SK-N-SH (cell line): ENCODE measurements around the gene EPHB2. TPM values are rescaled to one million over a fixed set of nuclear protein-coding genes. Genes with fewer than 3 reads are reported as not detected.

ENCODE experiments used
- CTCF ChIA-PET: fragments of 300-600, 350-600 bp; formaldehyde crosslinking; extraction: SDS; loops from one replicate; lab custom pipeline; 2021; lab: Yijun Ruan, JAX
- POLR2A ChIA-PET: fragments of 350-600 bp; sonication (Branson Sonifier 250); formaldehyde crosslinking; extraction: SDS; loops from one replicate; lab custom pipeline; 2020; ENCODE audit warnings: antibody characterized with exemption, inconsistent platforms; lab: Yijun Ruan, JAX
- DNase-seq: peaks from one replicate; pipeline ENCODE4 v3.0.0; 2012
- H2AFZ ChIP-seq: fragments of 200-600 bp; sonication (generic); 2 replicates; pipeline ENCODE4 v1.8.1; 2016; ENCODE audit warnings: antibody characterized with exemption, mild to moderate bottlenecking, low read depth
- H3F3A ChIP-seq: fragments of 200-600 bp; sonication (generic); replicated peaks from 2 replicates; pipeline ENCODE3; 2016; ENCODE audit warnings: antibody characterized with exemption, mild to moderate bottlenecking; ENCODE audit not compliant: insufficient read depth
- H3K27ac ChIP-seq, 2 experiments: fragments of 200-500 bp in 1 of 2; fragments of 200-600 bp in 1 of 2; sonication (Bioruptor generic) in 1 of 2; sonication (generic), shearing (Covaris generic) in 1 of 2; 2 replicates each; pipeline versions ENCODE4 v1.5.1 to v1.6.1; 2014 to 2016; ENCODE audit warnings: low read depth in 2 of 2, inconsistent platforms in 1 of 2, low read length in 1 of 2, mild to moderate bottlenecking in 1 of 2, mixed read lengths in 1 of 2
- H3K27me3 ChIP-seq: fragments of 200-600 bp; sonication (generic), shearing (Covaris generic); 2 replicates; pipeline ENCODE4 v1.6.1; 2016; ENCODE audit warnings: mixed run types; ENCODE audit not compliant: insufficient read depth
- H3K36me3 ChIP-seq, 2 experiments: fragments of 200-500 bp in 1 of 2; fragments of 200-600 bp in 1 of 2; sonication (Bioruptor generic) in 1 of 2; sonication (generic) in 1 of 2; replicated peaks in 1 of 2; 2 replicates each; pipeline versions ENCODE3 to v1.5.1; 2014 to 2016; ENCODE audit warnings: low read length in 1 of 2, mild to moderate bottlenecking in 1 of 2; ENCODE audit not compliant: insufficient read depth in 2 of 2, control insufficient read depth in 1 of 2
- H3K4me1 ChIP-seq, 2 experiments: fragments of 200-500 bp in 1 of 2; fragments of 200-600 bp in 1 of 2; sonication (Bioruptor generic) in 1 of 2; sonication (generic), shearing (Covaris generic) in 1 of 2; 2 replicates each; pipeline versions ENCODE4 v1.5.1 to v1.6.1; 2014 to 2016; ENCODE audit warnings: low read depth in 1 of 2, low read length in 1 of 2, mixed run types in 1 of 2; ENCODE audit not compliant: insufficient read depth in 2 of 2, control insufficient read depth in 1 of 2
- H3K4me2 ChIP-seq: fragments of 200-600 bp; sonication (generic), shearing (Covaris generic); 2 replicates; pipeline ENCODE4 v1.6.1; 2017; ENCODE audit warnings: mixed run types
- H3K4me3 ChIP-seq, 2 experiments: fragments of 200-500 bp in 1 of 2; fragments of 200-600 bp in 1 of 2; sonication (Bioruptor generic) in 1 of 2; sonication (generic), shearing (Covaris generic) in 1 of 2; 2 replicates each; pipeline versions ENCODE4 v1.5.1 to v1.8.1; 2014 to 2016; ENCODE audit warnings: low read depth in 2 of 2, inconsistent platforms in 1 of 2, low read length in 1 of 2, mild to moderate bottlenecking in 1 of 2, mixed read lengths in 1 of 2, moderate library complexity in 1 of 2
- H3K79me2 ChIP-seq: fragments of 200-600 bp; sonication (generic); 2 replicates; pipeline ENCODE4 v1.8.1; 2017; ENCODE audit warnings: mild to moderate bottlenecking; ENCODE audit not compliant: insufficient read depth
- H3K9ac ChIP-seq: fragments of 200-600 bp; sonication (generic); 2 replicates; pipeline ENCODE4 v1.6.1; 2017; ENCODE audit warnings: mixed run types
- H3K9me2 ChIP-seq: fragments of 200-600 bp; sonication (generic); 2 replicates; pipeline ENCODE4 v1.6.1; 2017; ENCODE audit warnings: mixed run types
- H3K9me3 ChIP-seq: fragments of 200-600 bp; sonication (generic); 2 replicates; pipeline ENCODE4 v1.6.1; 2017; ENCODE audit warnings: mixed run types, mild to moderate bottlenecking, moderate library complexity
- H4K20me1 ChIP-seq: fragments of 200-600 bp; sonication (generic); 2 replicates; pipeline ENCODE4 v1.6.1; 2017; ENCODE audit warnings: mild to moderate bottlenecking, mixed run types; ENCODE audit not compliant: insufficient read depth
- CHD2 ChIP-seq: fragments of 150-350 bp; IDR thresholded peaks from 2 replicates; pipeline ENCODE4 v1.6.1; 2018; ENCODE audit warnings: low read length; ENCODE audit not compliant: partially characterized antibody
- ELF1 ChIP-seq: IDR thresholded peaks from 2 replicates; pipeline ENCODE4 v1.4.0; 2012
- EP300 ChIP-seq, 2 experiments: IDR thresholded peaks; 2 replicates each; pipeline versions ENCODE4 v1.4.0 to v1.6.1; 2012; ENCODE audit warnings: borderline replicate concordance in 1 of 2, low read depth in 1 of 2, low read length in 1 of 2
- FOXJ3 ChIP-seq: sonication (generic); formaldehyde crosslinking; IDR thresholded peaks from 2 replicates; pipeline ENCODE4 v1.5.1; 2020; ENCODE audit warnings: mild to moderate bottlenecking, missing genetic modification reagents
- FOXM1 ChIP-seq: IDR thresholded peaks from 2 replicates; pipeline ENCODE4 v1.4.0; 2012; ENCODE audit warnings: low read depth, mild to moderate bottlenecking
- IRF3 ChIP-seq: fragments of 150-350 bp; IDR thresholded peaks from 2 replicates; pipeline ENCODE4 v1.6.1; 2016; ENCODE audit warnings: mild to moderate bottlenecking, low read depth, low read length
- MAX ChIP-seq: IDR thresholded peaks from 2 replicates; pipeline ENCODE4 v1.4.0; 2012; ENCODE audit warnings: low read depth
- MEF2A ChIP-seq: IDR thresholded peaks from 2 replicates; pipeline ENCODE4 v1.4.0; 2012; ENCODE audit warnings: low read depth, borderline replicate concordance
- POLR2AphosphoS5 ChIP-seq: IDR thresholded peaks from 2 replicates; pipeline ENCODE4 v1.6.1; 2012; ENCODE audit warnings: low read depth, low read length
- REST ChIP-seq: IDR thresholded peaks from 2 replicates; pipeline ENCODE4 v1.6.1; 2012; ENCODE audit warnings: mild to moderate bottlenecking, low read depth, low read length, moderate library complexity
- RXRA ChIP-seq: IDR thresholded peaks from 2 replicates; pipeline ENCODE4 v1.4.0; 2012; ENCODE audit warnings: low read depth, mild to moderate bottlenecking, borderline replicate concordance
- SMC3 ChIP-seq: IDR thresholded peaks from 2 replicates; pipeline ENCODE4 v1.6.1; 2012; ENCODE audit warnings: low read depth, low read length, improper control_type of control experiment
- TAF1 ChIP-seq: IDR thresholded peaks from 2 replicates; pipeline ENCODE4 v1.6.1; 2012; ENCODE audit warnings: low read depth, mild to moderate bottlenecking, low read length, moderate library complexity, borderline replicate concordance
- YY1 ChIP-seq: IDR thresholded peaks from 2 replicates; pipeline ENCODE4 v1.4.0; 2012; ENCODE audit warnings: low read depth, mild to moderate bottlenecking
- WGBS: methylation state at CpG from one replicate; pipeline ENCODE4 v1.1.6; 2017; ENCODE audit warnings: low lambda C conversion rate; 5-methylcytosine and 5-hydroxymethylcytosine counted together
- polyA plus RNA-seq, 3 experiments: library from polyadenylated mRNA; depleted of rRNA; stranded (reverse); fragments of >200 nt; gene quantifications; 2 replicates each; pipeline ENCODE4 v1.2.3, GENCODE V29; 2012
- TF ChIP-seq, protein P1 (sequence below): IDR thresholded peaks from 2 replicates; pipeline ENCODE4 v1.4.0; 2012; ENCODE audit warnings: low read depth, borderline replicate concordance
- TF ChIP-seq, protein P2 (sequence below): fragments of 200-600 bp; sonication (generic); IDR thresholded peaks from 2 replicates; pipeline ENCODE4 v1.6.1; 2017; ENCODE audit warnings: antibody characterized with exemption, mild to moderate bottlenecking, moderate library complexity
- TF ChIP-seq, protein P3 (sequence below): IDR thresholded peaks from 2 replicates; pipeline ENCODE4 v1.4.0; 2012; ENCODE audit warnings: low read depth, borderline replicate concordance

EPHB2 gene
- polyA plus RNA-seq, 1 of the 3 experiments (the other 2 are of a cell fraction) = 25.2 TPM

GRCh38 chr1:22804969-22805671 is 94.5 kb downstream of the EPHB2 start:
- CTCF ChIA-PET = interaction anchor here (0.8 to 1.8 kb wide), 4 partner anchors 32 to 100 kb away, joined by 3 to 5 read pairs (median 4); no protein-coding TSS in a partner anchor
- POLR2A ChIA-PET = no interaction called here

More at GRCh38 chr1:22804969-22805671, 94.5 kb downstream of the EPHB2 start:
- DNase-seq = no peak
- Histone ChIP-seq H3K27ac (no peak overlapping the region), H3K79me2 (peaks cover 4% of the 10 kb centered on the region; the same call in 1 of the 2 replicates), H4K20me1 (no peaks in the 10 kb centered on the region), H3K4me2 (no peak overlapping the region), H3K9me2 (no peaks in the 10 kb centered on the region), H3K9ac (no peak overlapping the region), H3F3A (peaks cover 25% of the 10 kb centered on the region), H3K27me3 (no peaks in the 10 kb centered on the region), H3K9me3 (no peaks in the 10 kb centered on the region), H3K36me3 (peaks cover 3% of the 10 kb centered on the region in 2 experiments), H3K4me3 (no peak overlapping the region), H3K4me1 (peaks cover 23 to 43% of the 10 kb centered on the region in 2 experiments; a peak in 3 of 4 replicates), H2AFZ (no peak overlapping the region)
- WGBS = 94% methylated on average over 6 of the region's 7 CpGs
- TF ChIP-seq, protein P1, sequence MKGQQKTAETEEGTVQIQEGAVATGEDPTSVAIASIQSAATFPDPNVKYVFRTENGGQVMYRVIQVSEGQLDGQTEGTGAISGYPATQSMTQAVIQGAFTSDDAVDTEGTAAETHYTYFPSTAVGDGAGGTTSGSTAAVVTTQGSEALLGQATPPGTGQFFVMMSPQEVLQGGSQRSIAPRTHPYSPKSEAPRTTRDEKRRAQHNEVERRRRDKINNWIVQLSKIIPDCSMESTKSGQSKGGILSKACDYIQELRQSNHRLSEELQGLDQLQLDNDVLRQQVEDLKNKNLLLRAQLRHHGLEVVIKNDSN = no peak
- TF ChIP-seq MAX = no peak
- TF ChIP-seq, protein P2, sequence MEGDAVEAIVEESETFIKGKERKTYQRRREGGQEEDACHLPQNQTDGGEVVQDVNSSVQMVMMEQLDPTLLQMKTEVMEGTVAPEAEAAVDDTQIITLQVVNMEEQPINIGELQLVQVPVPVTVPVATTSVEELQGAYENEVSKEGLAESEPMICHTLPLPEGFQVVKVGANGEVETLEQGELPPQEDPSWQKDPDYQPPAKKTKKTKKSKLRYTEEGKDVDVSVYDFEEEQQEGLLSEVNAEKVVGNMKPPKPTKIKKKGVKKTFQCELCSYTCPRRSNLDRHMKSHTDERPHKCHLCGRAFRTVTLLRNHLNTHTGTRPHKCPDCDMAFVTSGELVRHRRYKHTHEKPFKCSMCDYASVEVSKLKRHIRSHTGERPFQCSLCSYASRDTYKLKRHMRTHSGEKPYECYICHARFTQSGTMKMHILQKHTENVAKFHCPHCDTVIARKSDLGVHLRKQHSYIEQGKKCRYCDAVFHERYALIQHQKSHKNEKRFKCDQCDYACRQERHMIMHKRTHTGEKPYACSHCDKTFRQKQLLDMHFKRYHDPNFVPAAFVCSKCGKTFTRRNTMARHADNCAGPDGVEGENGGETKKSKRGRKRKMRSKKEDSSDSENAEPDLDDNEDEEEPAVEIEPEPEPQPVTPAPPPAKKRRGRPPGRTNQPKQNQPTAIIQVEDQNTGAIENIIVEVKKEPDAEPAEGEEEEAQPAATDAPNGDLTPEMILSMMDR = no peak
- TF ChIP-seq FOXM1 = no peak
- TF ChIP-seq MEF2A = no peak
- TF ChIP-seq IRF3 = no peak
- no peak for TF ChIP-seq EP300 (IDR thresholded peaks at IDR 0.05; ENCODE audit: borderline replicate concordance in 1 of 2, low read depth in 1 of 2, low read length in 1 of 2)
- TF ChIP-seq, protein P3, sequence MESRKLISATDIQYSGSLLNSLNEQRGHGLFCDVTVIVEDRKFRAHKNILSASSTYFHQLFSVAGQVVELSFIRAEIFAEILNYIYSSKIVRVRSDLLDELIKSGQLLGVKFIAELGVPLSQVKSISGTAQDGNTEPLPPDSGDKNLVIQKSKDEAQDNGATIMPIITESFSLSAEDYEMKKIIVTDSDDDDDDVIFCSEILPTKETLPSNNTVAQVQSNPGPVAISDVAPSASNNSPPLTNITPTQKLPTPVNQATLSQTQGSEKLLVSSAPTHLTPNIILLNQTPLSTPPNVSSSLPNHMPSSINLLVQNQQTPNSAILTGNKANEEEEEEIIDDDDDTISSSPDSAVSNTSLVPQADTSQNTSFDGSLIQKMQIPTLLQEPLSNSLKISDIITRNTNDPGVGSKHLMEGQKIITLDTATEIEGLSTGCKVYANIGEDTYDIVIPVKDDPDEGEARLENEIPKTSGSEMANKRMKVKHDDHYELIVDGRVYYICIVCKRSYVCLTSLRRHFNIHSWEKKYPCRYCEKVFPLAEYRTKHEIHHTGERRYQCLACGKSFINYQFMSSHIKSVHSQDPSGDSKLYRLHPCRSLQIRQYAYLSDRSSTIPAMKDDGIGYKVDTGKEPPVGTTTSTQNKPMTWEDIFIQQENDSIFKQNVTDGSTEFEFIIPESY = no peak
- no peak for TF ChIP-seq RXRA
- no peak for TF ChIP-seq REST
- no peak for TF ChIP-seq TAF1
- TF ChIP-seq YY1 = no peak
- no peak for TF ChIP-seq ELF1
- TF ChIP-seq POLR2AphosphoS5 = no peak
- no peak for TF ChIP-seq FOXJ3 (CRISPR knock-in tag)
- no peak for TF ChIP-seq CHD2
- no peak for TF ChIP-seq SMC3
